Activated T-cell treated with anti-CD3 and anti-CD28 coated beads, Interleukin-2, amount 50 U/mL, for 24 hours (primary cell): ENCODE measurements around the gene KCNQ2.

ENCODE experiments used
- DNase-seq: peaks from one replicate; pipeline ENCODE4 v3.0.0-alpha.2; 2020
- H3K27ac Mint-ChIP-seq: 2 replicates; pipeline ENCODE4 v1.8.0; 2020; ENCODE audit warnings: mild to moderate bottlenecking, mixed read lengths
- H3K27me3 Mint-ChIP-seq: 2 replicates; pipeline ENCODE4 v1.8.0; 2020; ENCODE audit warnings: mixed read lengths
- H3K36me3 Mint-ChIP-seq: 2 replicates; pipeline ENCODE4 v1.8.0; 2020; ENCODE audit warnings: low read depth, mixed read lengths
- H3K4me1 Mint-ChIP-seq: 2 replicates; pipeline ENCODE4 v1.8.0; 2020; ENCODE audit warnings: low read depth, mixed read lengths
- H3K4me3 Mint-ChIP-seq: 2 replicates; pipeline ENCODE4 v1.8.0; 2020; ENCODE audit warnings: mild to moderate bottlenecking, moderate library complexity, mixed read lengths
- H3K9me3 Mint-ChIP-seq: 2 replicates; pipeline ENCODE4 v1.8.0; 2020; ENCODE audit warnings: mixed read lengths

The KCNQ2 gene

DNA sequence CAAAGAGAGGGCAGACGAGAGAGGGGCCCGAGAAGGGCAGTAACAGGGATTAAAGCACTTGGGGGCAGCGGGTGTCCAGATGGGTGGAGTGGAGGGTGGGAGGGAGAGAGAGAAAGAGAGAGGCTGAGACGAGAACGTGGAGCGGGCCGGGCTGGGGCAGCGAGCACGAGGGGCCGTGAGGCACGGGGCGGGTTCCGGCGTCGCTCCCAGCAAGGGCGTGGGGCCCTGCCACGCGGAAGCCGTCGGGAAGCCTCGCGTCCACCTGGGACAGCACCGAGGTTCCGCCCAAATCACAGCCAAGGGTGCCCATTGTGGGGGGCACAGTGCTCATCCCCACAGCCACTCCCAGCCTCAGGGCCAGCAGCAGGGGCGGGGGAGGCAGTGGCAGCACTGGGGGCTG lies 49.8 kb downstream of the KCNQ2 start:
- no peak overlapping the region for H3K4me3 Mint-ChIP-seq
- no peak for DNase-seq
- H3K4me1 Mint-ChIP-seq: no peaks in the 10 kb centered on the region
- no peaks in the 10 kb centered on the region for H3K27me3 Mint-ChIP-seq
- no peak overlapping the region for H3K27ac Mint-ChIP-seq
- no peaks in the 10 kb centered on the region for H3K9me3 Mint-ChIP-seq
- H3K36me3 Mint-ChIP-seq: no peaks in the 10 kb centered on the region

DNA sequence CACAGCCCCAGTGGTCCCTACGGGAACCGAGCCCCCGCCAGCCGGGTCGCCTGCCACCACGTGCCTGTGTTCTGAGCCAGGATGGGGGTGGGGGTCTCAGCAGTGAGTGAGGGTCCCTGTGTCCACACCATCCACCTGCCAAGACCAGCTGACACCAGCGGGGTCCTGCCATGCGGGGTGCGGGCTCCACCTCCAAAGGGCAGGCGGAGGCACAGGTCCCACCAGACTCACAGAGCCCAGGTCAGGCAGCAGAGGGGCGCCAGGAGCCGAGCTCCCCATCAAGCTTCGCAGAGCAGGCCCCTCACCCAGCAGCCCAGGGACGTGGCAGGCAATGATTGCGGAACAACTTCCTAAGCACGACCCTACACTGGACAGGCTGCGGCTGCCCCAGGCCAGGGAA lies 50.5 kb downstream of the KCNQ2 start:
- no peaks in the 10 kb centered on the region for H3K36me3 Mint-ChIP-seq
- H3K4me1 Mint-ChIP-seq: no peaks in the 10 kb centered on the region
- no peak overlapping the region for H3K4me3 Mint-ChIP-seq
- peaks cover 6% of the 10 kb centered on the region for H3K27me3 Mint-ChIP-seq
- H3K9me3 Mint-ChIP-seq: no peaks in the 10 kb centered on the region
- DNase-seq: no peak
- no peak overlapping the region for H3K27ac Mint-ChIP-seq

DNA sequence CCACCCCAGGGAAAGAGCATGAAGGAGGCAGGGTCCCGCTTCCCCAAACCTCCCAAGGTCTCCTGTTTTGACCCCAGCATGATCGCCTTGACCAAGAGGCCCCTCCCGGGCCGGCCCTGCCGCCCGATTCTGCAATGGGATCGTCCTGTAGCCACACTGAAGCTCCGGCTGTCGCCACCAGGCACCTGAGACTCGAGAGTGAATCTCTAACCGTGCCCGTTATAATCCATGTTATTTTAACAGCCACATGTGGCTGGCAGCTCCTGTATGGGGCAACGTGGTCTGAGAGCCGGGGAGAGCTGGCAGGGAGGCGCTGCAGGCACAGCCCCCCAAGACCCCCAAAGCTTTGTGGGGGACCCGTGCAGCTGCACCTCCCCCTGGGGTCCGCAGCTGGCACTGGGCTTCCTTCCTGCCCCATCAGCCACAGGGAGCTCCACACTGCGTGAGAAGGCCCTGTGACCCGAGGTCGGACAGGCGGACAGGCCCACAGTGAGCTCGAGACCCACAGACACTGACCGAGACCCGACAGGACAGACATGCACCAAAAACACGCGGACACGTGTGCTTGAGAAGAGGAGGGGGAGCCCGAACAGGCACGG lies 51.3 kb downstream of the KCNQ2 start:
- Mint-ChIP-seq H3K9me3 (no peaks in the 10 kb centered on the region), H3K4me3 (no peak overlapping the region), H3K4me1 (no peaks in the 10 kb centered on the region), H3K27ac (no peak overlapping the region), H3K27me3 (peaks cover 9% of the 10 kb centered on the region), H3K36me3 (no peaks in the 10 kb centered on the region)
- no peak for DNase-seq

DNA sequence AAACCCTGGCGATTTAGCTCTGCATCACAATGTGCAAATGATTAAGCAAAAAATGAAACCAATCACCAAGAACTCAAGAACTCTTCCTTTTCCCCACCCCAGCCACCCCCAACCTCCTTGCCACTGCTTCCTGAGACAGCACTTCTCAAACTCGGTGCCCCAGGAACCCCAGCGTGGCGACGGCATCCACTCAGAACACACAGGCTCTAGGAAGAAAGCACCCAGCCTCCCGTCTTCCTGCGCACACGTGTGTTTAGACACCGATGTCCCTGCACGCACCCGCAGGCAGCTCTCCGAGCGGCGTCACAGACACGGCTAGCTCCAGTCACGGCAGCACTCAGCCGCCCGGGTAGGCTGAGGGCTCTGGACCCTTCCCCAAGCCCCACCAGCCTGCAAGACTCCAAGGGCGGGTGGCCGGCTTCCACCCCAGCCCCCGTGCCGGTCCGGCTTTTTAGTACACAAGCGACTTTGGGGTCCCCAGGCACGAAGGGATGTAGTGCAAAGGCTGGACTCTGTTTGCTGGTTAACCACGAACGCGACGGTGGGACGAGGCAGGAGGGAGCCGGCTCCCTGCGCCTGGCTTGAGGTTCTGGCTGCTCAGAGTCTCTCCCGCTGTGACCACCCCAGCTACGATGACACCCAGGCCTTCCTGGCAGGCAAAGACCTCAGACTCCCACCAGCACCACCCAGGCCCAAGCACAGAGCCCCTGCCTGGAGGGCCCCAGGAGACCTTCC lies 51.9 kb downstream of the KCNQ2 start:
- DNase-seq: no peak
- no peak overlapping the region for H3K4me3 Mint-ChIP-seq
- H3K36me3 Mint-ChIP-seq: no peaks in the 10 kb centered on the region
- no peaks in the 10 kb centered on the region for H3K4me1 Mint-ChIP-seq
- H3K9me3 Mint-ChIP-seq: no peaks in the 10 kb centered on the region
- H3K27ac Mint-ChIP-seq: no peak overlapping the region
- H3K27me3 Mint-ChIP-seq: peaks cover 9% of the 10 kb centered on the region

DNA sequence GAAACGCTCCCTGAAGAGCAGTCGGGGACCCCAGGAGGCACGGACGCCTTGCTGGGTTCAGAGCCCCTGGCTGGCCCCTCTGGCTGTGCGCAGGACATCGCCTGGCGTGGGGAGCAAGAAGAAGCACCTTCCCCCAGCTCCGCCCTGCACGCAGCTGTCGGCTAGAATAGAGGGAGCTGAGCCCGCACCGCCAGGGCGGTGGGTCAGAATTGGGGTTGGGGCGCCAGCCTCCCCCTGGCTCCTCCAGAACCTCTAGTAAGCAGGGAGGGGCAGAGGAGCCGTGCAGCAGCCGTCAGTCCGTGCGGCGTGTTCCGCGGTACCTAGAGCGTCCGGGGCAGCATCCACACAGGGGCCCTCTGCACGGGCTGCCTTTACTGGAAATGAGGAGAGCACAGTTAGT lies 53.2 kb downstream of the KCNQ2 start:
- H3K27ac Mint-ChIP-seq: no peak overlapping the region
- peaks cover 9% of the 10 kb centered on the region for H3K27me3 Mint-ChIP-seq
- no peaks in the 10 kb centered on the region for H3K9me3 Mint-ChIP-seq
- H3K4me1 Mint-ChIP-seq: no peaks in the 10 kb centered on the region
- no peak overlapping the region for H3K4me3 Mint-ChIP-seq
- no peak for DNase-seq
- H3K36me3 Mint-ChIP-seq: no peaks in the 10 kb centered on the region

DNA sequence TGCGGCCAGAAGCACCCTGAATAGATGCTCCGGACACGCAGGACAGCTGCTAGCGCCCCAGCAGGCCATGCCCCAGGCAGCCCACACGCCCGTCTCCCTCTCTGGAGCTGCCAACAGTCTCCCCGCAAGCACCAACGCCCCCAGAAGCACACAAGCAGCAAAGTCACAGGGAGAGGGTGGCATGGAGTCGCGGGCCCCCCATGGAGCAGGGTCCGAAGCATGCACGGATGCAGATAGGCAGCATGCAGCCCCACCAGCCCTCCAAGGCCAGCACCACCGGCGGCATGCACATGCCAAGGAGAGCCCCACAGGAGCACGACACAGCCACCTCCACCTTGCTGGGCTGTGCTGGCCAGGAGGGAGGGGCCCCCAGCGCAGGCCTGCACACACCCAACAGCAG lies 53.8 kb downstream of the KCNQ2 start:
- Mint-ChIP-seq H3K27ac (no peak overlapping the region), H3K4me1 (no peaks in the 10 kb centered on the region), H3K4me3 (no peak overlapping the region), H3K27me3 (peaks cover 9% of the 10 kb centered on the region), H3K9me3 (no peaks in the 10 kb centered on the region), H3K36me3 (no peaks in the 10 kb centered on the region)
- no peak for DNase-seq

DNA sequence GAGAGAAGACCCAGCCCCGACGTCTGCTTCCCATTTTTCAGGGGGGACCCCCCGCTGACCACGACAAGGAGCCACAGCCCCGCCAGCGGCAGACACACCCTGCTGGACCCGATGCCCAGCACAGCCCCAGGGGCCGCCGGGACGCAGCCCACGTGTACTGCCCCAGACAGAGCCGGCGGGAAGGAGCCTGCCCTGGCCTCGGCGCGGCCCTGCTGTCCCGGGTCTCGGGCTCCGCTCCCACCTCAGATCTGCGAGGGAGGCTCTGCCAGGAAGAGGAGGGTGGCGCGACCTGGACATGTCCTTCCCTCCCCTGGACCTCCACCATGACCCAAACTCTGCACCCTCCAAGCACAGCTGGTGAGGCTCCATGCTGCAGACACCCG lies 54.7 kb downstream of the KCNQ2 start:
- H3K27ac Mint-ChIP-seq: no peak overlapping the region
- no peaks in the 10 kb centered on the region for H3K36me3 Mint-ChIP-seq
- DNase-seq: no peak
- H3K27me3 Mint-ChIP-seq: peaks cover 12% of the 10 kb centered on the region
- no peak overlapping the region for H3K4me3 Mint-ChIP-seq
- H3K4me1 Mint-ChIP-seq: no peaks in the 10 kb centered on the region
- H3K9me3 Mint-ChIP-seq: no peaks in the 10 kb centered on the region

DNA sequence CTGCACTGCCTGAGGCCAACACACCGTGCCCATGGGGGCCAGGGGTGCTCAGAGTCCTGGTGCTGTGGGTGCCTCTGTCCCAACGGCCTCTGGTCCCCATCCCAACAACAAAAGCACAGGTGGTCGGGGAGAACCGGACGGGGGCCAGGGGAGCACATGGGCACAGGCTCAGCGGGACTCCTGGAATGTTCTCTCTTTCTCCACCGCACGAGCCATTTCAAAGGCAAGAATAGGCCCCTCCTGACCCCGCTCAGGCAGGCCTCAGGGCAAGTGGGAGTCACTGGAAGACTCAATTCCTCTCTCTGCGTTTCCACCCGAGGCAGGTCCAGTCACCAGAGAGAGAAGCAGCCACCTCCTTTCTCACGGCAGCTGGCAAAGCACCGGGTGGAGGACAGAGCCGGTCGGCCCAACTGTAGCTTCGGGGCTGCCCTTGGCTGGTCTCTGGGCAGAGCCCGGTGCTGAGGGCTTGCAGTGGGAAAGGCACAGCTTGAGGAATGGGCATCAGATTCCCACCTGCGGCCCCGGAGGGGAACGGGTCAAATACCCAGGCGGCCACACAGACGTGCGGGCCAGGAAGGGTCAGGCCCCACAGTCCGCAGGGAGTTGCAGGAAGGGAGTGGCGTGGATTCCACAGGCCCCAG lies 55.2 kb downstream of the KCNQ2 start:
- H3K36me3 Mint-ChIP-seq: no peaks in the 10 kb centered on the region
- H3K9me3 Mint-ChIP-seq: no peaks in the 10 kb centered on the region
- H3K4me3 Mint-ChIP-seq: no peak overlapping the region
- DNase-seq: no peak
- peaks cover 12% of the 10 kb centered on the region for H3K27me3 Mint-ChIP-seq
- H3K27ac Mint-ChIP-seq: no peak overlapping the region
- H3K4me1 Mint-ChIP-seq: no peaks in the 10 kb centered on the region

DNA sequence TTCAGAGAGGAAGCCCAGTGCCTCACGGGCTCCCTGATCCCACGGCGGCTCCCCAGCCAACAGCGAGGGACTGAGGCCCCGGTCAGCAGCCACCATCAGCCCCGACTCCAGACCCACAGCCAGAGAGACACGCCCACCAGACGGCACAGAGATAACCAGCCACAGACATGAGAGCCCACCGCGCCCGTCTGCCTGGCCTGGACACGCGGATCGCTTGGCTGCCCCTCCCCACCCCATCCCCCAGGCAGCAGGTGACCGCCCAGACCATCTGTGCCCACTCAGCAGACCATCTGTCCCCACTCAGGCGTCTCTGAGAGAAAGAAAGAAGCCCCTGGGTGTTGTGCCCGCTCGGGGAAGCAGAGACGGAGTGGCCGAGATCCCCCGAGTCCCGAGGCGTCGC lies 55.8 kb downstream of the KCNQ2 start:
- Mint-ChIP-seq H3K9me3 (no peaks in the 10 kb centered on the region), H3K36me3 (no peaks in the 10 kb centered on the region), H3K27ac (no peak overlapping the region), H3K4me1 (peaks cover 3% of the 10 kb centered on the region), H3K27me3 (peaks cover 12% of the 10 kb centered on the region), H3K4me3 (no peak overlapping the region)
- DNase-seq: no peak

DNA sequence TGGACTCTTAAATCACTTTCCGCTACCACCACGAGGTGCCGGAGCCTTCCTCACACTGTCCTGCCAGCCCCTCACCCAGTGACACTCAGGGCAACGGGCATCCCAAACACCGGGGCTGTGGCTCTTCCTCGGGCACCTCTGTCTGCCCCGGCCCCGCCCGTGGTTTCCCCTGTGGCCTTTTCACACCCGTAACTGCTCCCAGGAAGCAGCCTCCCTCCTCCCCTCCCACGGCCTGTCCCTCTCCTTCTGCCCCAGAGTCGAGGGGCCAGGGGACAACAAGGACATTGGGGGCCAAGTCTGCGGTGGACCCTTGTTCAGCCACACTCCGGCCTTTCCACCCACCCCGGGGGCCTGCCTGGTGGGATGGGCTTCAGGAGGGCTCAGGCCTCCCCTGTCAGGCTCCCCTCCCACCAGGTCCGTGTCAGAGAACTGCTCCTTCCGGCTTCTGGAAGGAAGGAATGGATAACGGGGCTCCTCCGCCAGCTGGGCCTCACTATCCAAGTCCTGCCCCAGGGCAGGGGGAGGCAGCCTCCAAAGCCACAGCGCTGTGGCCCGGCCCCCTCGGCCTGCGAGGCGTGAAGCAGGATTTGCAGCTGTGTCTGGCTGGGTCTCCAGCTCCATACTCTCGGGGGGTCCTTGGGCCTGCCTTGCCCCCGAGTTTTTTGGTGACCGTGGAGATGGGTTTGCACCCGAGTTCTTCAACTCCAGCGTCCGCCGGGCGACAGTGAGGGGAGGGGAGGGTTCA lies 56.6 kb downstream of the KCNQ2 start:
- no peak for DNase-seq
- H3K4me3 Mint-ChIP-seq: no peak overlapping the region
- no peak overlapping the region for H3K27ac Mint-ChIP-seq
- no peaks in the 10 kb centered on the region for H3K9me3 Mint-ChIP-seq
- peaks cover 3% of the 10 kb centered on the region for H3K4me1 Mint-ChIP-seq
- no peaks in the 10 kb centered on the region for H3K36me3 Mint-ChIP-seq
- peaks cover 12% of the 10 kb centered on the region for H3K27me3 Mint-ChIP-seq

DNA sequence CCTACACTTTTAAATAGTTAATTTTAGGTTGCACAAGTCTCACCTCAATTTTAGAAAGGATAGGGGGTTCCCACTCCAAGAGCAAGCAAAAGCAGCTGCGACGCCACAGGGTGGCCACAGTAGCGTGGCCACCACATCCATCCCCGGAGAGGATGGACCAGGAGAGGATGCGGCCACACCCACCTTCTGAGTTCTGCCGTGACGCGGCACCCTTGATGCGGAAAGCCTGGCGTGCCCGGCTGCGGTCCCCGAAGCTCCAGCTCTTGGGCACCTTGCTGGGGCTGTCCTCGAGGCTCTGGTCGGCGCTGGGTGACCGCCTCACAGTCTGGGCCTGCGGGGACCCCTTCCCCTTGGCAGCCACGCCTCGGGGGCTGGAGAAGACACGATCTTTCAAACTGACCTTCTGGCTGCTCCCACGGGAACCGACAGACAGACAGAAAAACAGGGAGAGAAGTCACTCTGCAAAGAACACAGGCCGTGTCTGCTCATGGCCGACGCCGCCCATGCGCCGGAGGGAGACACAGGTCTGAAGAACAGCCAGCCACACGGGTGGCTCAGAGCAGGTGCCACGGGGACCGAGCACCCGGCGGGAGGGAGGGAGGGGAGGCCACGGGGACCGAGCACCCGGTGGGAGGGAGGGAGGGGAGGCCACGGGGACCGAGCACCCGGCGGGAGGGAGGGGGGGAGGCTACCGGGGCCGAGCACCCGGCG lies 57.6 kb downstream of the KCNQ2 start:
- H3K36me3 Mint-ChIP-seq: no peaks in the 10 kb centered on the region
- H3K27me3 Mint-ChIP-seq: peaks cover 12% of the 10 kb centered on the region
- no peak overlapping the region for H3K4me3 Mint-ChIP-seq
- no peaks in the 10 kb centered on the region for H3K9me3 Mint-ChIP-seq
- no peak for DNase-seq
- H3K4me1 Mint-ChIP-seq: peaks cover 3% of the 10 kb centered on the region
- H3K27ac Mint-ChIP-seq: no peak overlapping the region

DNA sequence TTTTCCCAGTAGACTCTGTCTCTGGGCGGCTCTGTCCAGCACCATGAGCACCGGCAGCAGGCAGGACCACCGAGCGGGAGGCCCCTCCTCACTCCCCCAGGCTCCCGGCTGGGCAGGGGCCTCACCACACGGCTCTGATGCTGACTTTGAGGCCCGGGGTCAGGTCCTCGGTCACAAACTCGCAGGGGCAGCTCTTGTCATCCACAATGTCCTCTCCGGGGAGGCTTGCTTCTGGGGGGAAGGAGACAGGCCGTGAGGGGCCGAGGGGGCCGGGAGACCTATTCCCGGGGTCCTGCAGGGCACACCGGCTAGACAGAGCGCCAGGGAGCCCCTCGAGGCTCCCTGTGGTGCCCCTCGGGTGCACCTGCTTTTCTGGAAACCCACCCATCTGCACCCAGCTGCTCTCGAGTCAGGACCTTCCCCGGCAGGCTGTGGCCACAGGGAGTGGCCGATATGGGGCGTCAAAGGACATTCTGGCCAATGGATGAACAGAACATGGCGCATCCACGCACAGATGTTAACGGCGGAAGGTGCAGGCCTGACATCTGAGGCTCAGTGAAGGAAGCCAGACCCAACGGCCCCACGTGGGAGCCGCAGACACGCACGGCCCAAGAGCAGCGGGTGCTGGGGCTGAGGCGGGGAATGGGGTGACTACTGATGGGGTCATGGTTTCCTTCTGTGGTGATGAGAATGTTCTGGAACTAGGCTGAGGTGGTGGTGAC lies 58.3 kb downstream of the KCNQ2 start:
- H3K27ac Mint-ChIP-seq: no peak overlapping the region
- H3K4me1 Mint-ChIP-seq: peaks cover 4% of the 10 kb centered on the region
- no peaks in the 10 kb centered on the region for H3K36me3 Mint-ChIP-seq
- no peaks in the 10 kb centered on the region for H3K9me3 Mint-ChIP-seq
- peaks cover 12% of the 10 kb centered on the region for H3K27me3 Mint-ChIP-seq
- no peak overlapping the region for H3K4me3 Mint-ChIP-seq
- no peak for DNase-seq

DNA sequence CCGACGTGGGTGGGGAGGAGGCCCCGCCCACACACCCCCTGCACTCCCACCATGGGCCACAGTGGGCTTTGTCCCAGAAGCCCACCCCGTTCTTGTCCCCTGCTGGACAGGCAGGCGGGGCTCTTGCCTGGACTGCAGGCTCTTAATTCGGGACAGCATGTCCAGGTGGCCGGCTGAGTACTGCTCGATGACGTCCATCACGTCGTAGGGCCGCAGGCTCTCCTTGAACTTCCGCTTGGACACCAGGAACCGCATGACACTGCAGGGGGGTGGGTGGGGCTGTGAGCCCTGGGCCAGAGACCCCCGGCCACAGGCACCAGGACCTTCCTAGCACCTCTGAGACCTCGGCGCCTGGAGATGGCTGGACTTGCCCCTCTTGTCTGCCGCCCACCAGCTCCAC lies 59.1 kb downstream of the KCNQ2 start:
- Mint-ChIP-seq H3K9me3 (no peaks in the 10 kb centered on the region), H3K27ac (no peak overlapping the region), H3K4me3 (no peak overlapping the region), H3K4me1 (peaks cover 5% of the 10 kb centered on the region), H3K36me3 (no peaks in the 10 kb centered on the region), H3K27me3 (peaks cover 12% of the 10 kb centered on the region)
- no peak for DNase-seq

DNA sequence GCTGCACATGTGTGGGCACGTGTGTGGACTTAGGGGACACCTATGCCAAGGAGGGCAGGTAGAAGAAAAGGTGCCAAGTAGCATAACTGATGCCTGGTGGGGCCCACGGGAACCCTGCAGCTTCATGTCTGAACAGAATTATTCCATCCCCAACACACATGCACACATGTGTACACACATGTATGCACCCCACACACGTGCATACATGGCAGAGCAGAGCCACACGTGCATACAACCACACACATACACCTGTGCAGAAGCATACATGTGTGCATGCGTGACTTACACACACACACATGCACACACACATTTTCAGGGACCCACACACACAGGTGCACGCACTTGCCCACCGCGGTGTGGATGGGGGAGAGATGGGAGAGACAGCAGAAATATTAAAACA lies 59.6 kb downstream of the KCNQ2 start:
- Mint-ChIP-seq H3K4me1 (peaks cover 5% of the 10 kb centered on the region), H3K27me3 (peaks cover 12% of the 10 kb centered on the region), H3K9me3 (no peaks in the 10 kb centered on the region), H3K36me3 (no peaks in the 10 kb centered on the region), H3K27ac (no peak overlapping the region), H3K4me3 (no peak overlapping the region)
- DNase-seq: no peak
